CD14-positive monocyte (primary cell): Measurements from ENCODE around the gene PTGES3L. TPM values are rescaled to one million over a fixed set of nuclear protein-coding genes. Genes with fewer than 3 reads are reported as not detected.
A peak's percentile ranks its signal among the peaks of the same experiment; 100 is the strongest.

ENCODE experiments used
- DNase-seq, 3 donors: peaks; one replicate each; pipeline ENCODE4 v3.0.0-alpha.2; 2011 to 2022
- H2AFZ ChIP-seq: 2 replicates; pipeline ENCODE4 v1.6.0; 2012; ENCODE audit warnings: mild to moderate bottlenecking, low read depth, low read length, inconsistent platforms; ENCODE audit not compliant: insufficient read depth, poor library complexity, severe bottlenecking
- H3K27ac ChIP-seq, 2 donors: 1 replicate in 1 of 2; 2 replicates in 1 of 2; pipeline ENCODE4 v1.5.1; 2012 to 2013; ENCODE audit warnings: low read length in 2 of 2, control low read depth in 1 of 2, inconsistent platforms in 1 of 2, low read depth in 1 of 2, mild to moderate bottlenecking in 1 of 2
- H3K27me3 ChIP-seq, 2 donors: one replicate each; pipeline versions ENCODE4 v1.6.0 to v1.6.1; 2011 to 2013; ENCODE audit warnings: low read length in 2 of 2; ENCODE audit not compliant: control insufficient read depth in 2 of 2, insufficient read depth in 2 of 2
- H3K36me3 ChIP-seq, 2 donors: replicated peaks in 1 of 2; 1 replicate in 1 of 2; 2 replicates in 1 of 2; pipeline versions ENCODE4 v1.5.1 to v1.6.1; 2012 to 2013; ENCODE audit warnings: low read length in 2 of 2, control low read depth in 1 of 2, inconsistent platforms in 1 of 2, mild to moderate bottlenecking in 1 of 2; ENCODE audit not compliant: insufficient read depth in 2 of 2, control insufficient read depth in 1 of 2
- H3K4me1 ChIP-seq, 2 donors: 1 replicate in 1 of 2; 2 replicates in 1 of 2; pipeline versions ENCODE4 v1.5.1 to v1.6.1; 2012 to 2013; ENCODE audit warnings: low read length in 2 of 2, control low read depth in 1 of 2, inconsistent platforms in 1 of 2, mild to moderate bottlenecking in 1 of 2, moderate library complexity in 1 of 2; ENCODE audit not compliant: insufficient read depth in 2 of 2, control insufficient read depth in 1 of 2
- H3K4me2 ChIP-seq: replicated peaks from 2 replicates; pipeline ENCODE3; 2012; ENCODE audit warnings: low read length, moderate library complexity, mild to moderate bottlenecking; ENCODE audit not compliant: poor library complexity, severe bottlenecking; ENCODE audit errors: extremely low read depth
- H3K4me3 ChIP-seq, 3 experiments: fragments of 200-600 bp in 1 of 3; sonication (generic) in 1 of 3; replicated peaks in 1 of 3; 1 replicate in 2 of 3; 2 replicates in 1 of 3; pipeline ENCODE4 v1.5.1; 2011 to 2013; ENCODE audit warnings: low read length in 3 of 3, mild to moderate bottlenecking in 3 of 3, control low read depth in 2 of 3, low read depth in 2 of 3, inconsistent platforms in 1 of 3, moderate library complexity in 1 of 3
- H3K79me2 ChIP-seq: 2 replicates; pipeline ENCODE4 v1.6.0; 2012; ENCODE audit warnings: mild to moderate bottlenecking, control low read depth, inconsistent platforms, low read length, moderate library complexity; ENCODE audit not compliant: insufficient read depth
- H3K9ac ChIP-seq: 2 replicates; pipeline ENCODE4 v1.6.0; 2017; ENCODE audit warnings: low read length, mild to moderate bottlenecking; ENCODE audit not compliant: insufficient read depth, poor library complexity, severe bottlenecking
- H3K9me3 ChIP-seq, 2 donors: replicated peaks in 1 of 2; 1 replicate in 1 of 2; 2 replicates in 1 of 2; pipeline versions ENCODE4 v1.5.1 to v1.6.1; 2012 to 2013; ENCODE audit warnings: low read length in 2 of 2, control low read depth in 1 of 2; ENCODE audit not compliant: control insufficient read depth in 1 of 2, insufficient read depth in 1 of 2
- H4K20me1 ChIP-seq: 2 replicates; pipeline ENCODE4 v1.6.0; 2012; ENCODE audit warnings: mild to moderate bottlenecking, low read length, control low read depth, moderate library complexity; ENCODE audit not compliant: insufficient read depth
- H3K27ac Mint-ChIP-seq, 7 donors: one replicate each; pipeline ENCODE4 v1.8.0; 2020; ENCODE audit warnings: mild to moderate bottlenecking in 7 of 7, mixed read lengths in 7 of 7, moderate library complexity in 6 of 7, inconsistent platforms in 2 of 7
- H3K27me3 Mint-ChIP-seq, 3 donors: one replicate each; pipeline ENCODE4 v1.8.0; 2021 to 2022; ENCODE audit warnings: low read depth in 3 of 3, mild to moderate bottlenecking in 3 of 3, mixed read lengths in 3 of 3, moderate library complexity in 3 of 3, inconsistent platforms in 1 of 3
- H3K36me3 Mint-ChIP-seq, 2 donors: one replicate each; pipeline ENCODE4 v1.8.0; 2020; ENCODE audit warnings: mixed read lengths in 2 of 2, inconsistent platforms in 1 of 2, mild to moderate bottlenecking in 1 of 2
- H3K4me1 Mint-ChIP-seq: one replicate; pipeline ENCODE4 v1.8.0; 2020; ENCODE audit warnings: mild to moderate bottlenecking, mixed read lengths
- H3K4me3 Mint-ChIP-seq, 2 donors: one replicate each; pipeline ENCODE4 v1.8.0; 2020; ENCODE audit warnings: mild to moderate bottlenecking in 2 of 2, mixed read lengths in 2 of 2, moderate library complexity in 1 of 2
- H3K9me3 Mint-ChIP-seq, 7 donors: one replicate each; pipeline ENCODE4 v1.8.0; 2020 to 2022; ENCODE audit warnings: mixed read lengths in 7 of 7, mild to moderate bottlenecking in 6 of 7, moderate library complexity in 6 of 7, inconsistent platforms in 2 of 7
- CTCF ChIP-seq: fragments of 200-600 bp; IDR thresholded peaks from one replicate; pipeline ENCODE4 v1.8.0; 2022; ENCODE audit warnings: antibody characterized with exemption, mild to moderate bottlenecking
- WGBS: methylation state at CpG from one replicate; pipeline ENCODE4 v1.1.5; 2013; ENCODE audit warnings: missing lambda C conversion rate; ENCODE audit not compliant: insufficient coverage; 5-methylcytosine and 5-hydroxymethylcytosine counted together
- intact Hi-C, 2 donors: fragments of 100-400 bp; cut with micrococcal nuclease; formaldehyde crosslinking; loops; one replicate each; pipeline versions ENCODE4 v1.15.0 to v1.15.1; 2023
- polyA plus RNA-seq, 3 donors: library from polyadenylated mRNA; depleted of rRNA in 1 of 3; unstranded in 2 of 3; stranded (reverse) in 1 of 3; fragments of 300-500 nt in 2 of 3; fragments of >200 nt in 1 of 3; fragmentation: Illumina TruSeq in 2 of 3; gene quantifications; 1 replicate in 2 of 3; 2 replicates in 1 of 3; pipeline ENCODE4 v1.2.3, GENCODE V29; 2012 to 2021

Gene PTGES3L
- polyA plus RNA-seq, 3 donors = 0.32 TPM; not detected in 2

GRCh38 chr17:42937712-42938596, 41.9 kb downstream of the PTGES3L start:
- H3K27me3 Mint-ChIP-seq = peaks cover 3 to 4% (median 4%) of the 10 kb centered on the region in 3 donors
- H3K4me3 Mint-ChIP-seq = no peak overlapping the region
- no peaks in the 10 kb centered on the region for H3K36me3 Mint-ChIP-seq
- H3K9me3 Mint-ChIP-seq = peaks cover 0 to 2% (median 0%) of the 10 kb centered on the region in 7 donors
- H3K27ac Mint-ChIP-seq = peak overlapping the region in 2 of 7 donors; percentile 16 to 27
- Histone ChIP-seq H3K4me2 (no peak overlapping the region), H3K9me3 (no peaks in the 10 kb centered on the region), H2AFZ (peak overlapping the region; percentile 42), H3K4me3 (no peak overlapping the region), H3K27ac (no peak overlapping the region), H3K9ac (no peak overlapping the region), H3K27me3 (no peaks in the 10 kb centered on the region), H4K20me1 (no peaks in the 10 kb centered on the region), H3K4me1 (peaks cover 0 to 10% of the 10 kb centered on the region in 2 donors), H3K79me2 (no peaks in the 10 kb centered on the region), H3K36me3 (no peaks in the 10 kb centered on the region)
- peak; percentile 47 for TF ChIP-seq CTCF
- intact Hi-C loops = loop anchor here (2.0 to 10.0 kb wide), 4 partner anchors 95 to 216 kb away; partner anchors contain the start of gene AOC2 (in 1 of the 2)
- peaks cover 13% of the 10 kb centered on the region for H3K4me1 Mint-ChIP-seq
- peak; percentile 8 to 29 (median 18) for DNase-seq
- WGBS = 51% methylated on average over 5 of the region's 9 CpGs

- no CpG with 5 or more reads among the region's 1 CpG for WGBS
- Histone ChIP-seq H3K4me3 (peak overlapping the region in 1 of 3 experiments; percentile 65), H3K79me2 (no peaks in the 10 kb centered on the region), H3K4me2 (peak overlapping the region; percentile 67), H3K27ac (peak overlapping the region; percentile 90 to 96), H2AFZ (no peak overlapping the region), H3K27me3 (no peaks in the 10 kb centered on the region), H3K9me3 (no peaks in the 10 kb centered on the region), H4K20me1 (no peaks in the 10 kb centered on the region), H3K36me3 (no peaks in the 10 kb centered on the region), H3K9ac (no peak overlapping the region), H3K4me1 (peaks cover 20 to 23% of the 10 kb centered on the region in 2 donors)
- Mint-ChIP-seq H3K9me3 (no peaks in the 10 kb centered on the region), H3K27me3 (peaks cover 0 to 5% (median 2%) of the 10 kb centered on the region in 3 donors), H3K27ac (peak overlapping the region; percentile 96 to 99 (median 98)), H3K4me1 (peaks cover 17% of the 10 kb centered on the region), H3K36me3 (no peaks in the 10 kb centered on the region), H3K4me3 (peak overlapping the region; percentile 63 to 84)
- peak; percentile 52 for TF ChIP-seq CTCF
- intact Hi-C loops = no loop called here
- no peak for DNase-seq
Measured at GRCh38 chr17:42929497-42929844, 50.4 kb downstream of the PTGES3L start.
